Trophoblast cell (in vitro differentiated cells and primary cell): ENCODE data around the gene API5.
A peak's percentile ranks its signal among the peaks of the same experiment; 100 is the strongest.

Source experiments
- DNase-seq, 2 donors: peaks; one replicate each; pipeline ENCODE4 v3.0.0-alpha.2; 2016
- H2AFZ ChIP-seq: 2 replicates; pipeline ENCODE4 v1.6.1; 2013; ENCODE audit warnings: low read length, moderate library complexity, mild to moderate bottlenecking; ENCODE audit not compliant: insufficient read depth, poor library complexity
- H2AK5ac ChIP-seq: 2 replicates; pipeline ENCODE4 v1.6.1; 2013; ENCODE audit warnings: mild to moderate bottlenecking, low read length
- H2BK120ac ChIP-seq: 2 replicates; pipeline ENCODE4 v1.6.1; 2013; ENCODE audit warnings: low read length, mild to moderate bottlenecking, moderate library complexity; ENCODE audit not compliant: insufficient read depth, poor library complexity
- H2BK12ac ChIP-seq: 2 replicates; pipeline ENCODE4 v1.6.1; 2013; ENCODE audit warnings: mild to moderate bottlenecking, low read length, moderate library complexity
- H2BK5ac ChIP-seq: 2 replicates; pipeline ENCODE4 v1.6.1; 2013; ENCODE audit warnings: low read length, low read depth, moderate library complexity, mild to moderate bottlenecking; ENCODE audit not compliant: poor library complexity
- H3K14ac ChIP-seq: 2 replicates; pipeline ENCODE4 v1.6.1; 2013; ENCODE audit warnings: mild to moderate bottlenecking, low read length
- H3K18ac ChIP-seq: 2 replicates; pipeline ENCODE4 v1.6.1; 2013; ENCODE audit warnings: mild to moderate bottlenecking, low read length
- H3K23ac ChIP-seq: 2 replicates; pipeline ENCODE4 v1.6.1; 2013; ENCODE audit warnings: low read length
- H3K27ac ChIP-seq: 2 replicates; pipeline ENCODE4 v1.5.1; 2013; ENCODE audit warnings: low read depth, mild to moderate bottlenecking, inconsistent platforms, low read length, moderate library complexity
- H3K27me3 ChIP-seq: 2 replicates; pipeline ENCODE4 v1.6.1; 2013; ENCODE audit warnings: inconsistent platforms, mild to moderate bottlenecking, low read length, moderate library complexity; ENCODE audit not compliant: insufficient read depth
- H3K36me3 ChIP-seq, 2 experiments: 1 replicate in 1 of 2; 2 replicates in 1 of 2; pipeline ENCODE4 v1.6.1; 2013; ENCODE audit warnings: low read length in 2 of 2, mild to moderate bottlenecking in 2 of 2, moderate library complexity in 1 of 2; ENCODE audit not compliant: insufficient read depth in 2 of 2, control insufficient read depth in 1 of 2
- H3K4ac ChIP-seq: 2 replicates; pipeline ENCODE4 v1.6.1; 2013; ENCODE audit warnings: low read depth, mild to moderate bottlenecking, low read length, moderate library complexity
- H3K4me1 ChIP-seq, 2 experiments: 1 replicate in 1 of 2; 2 replicates in 1 of 2; pipeline ENCODE4 v1.6.1; 2013; ENCODE audit warnings: low read length in 2 of 2, mild to moderate bottlenecking in 2 of 2, moderate library complexity in 1 of 2; ENCODE audit not compliant: insufficient read depth in 2 of 2, control insufficient read depth in 1 of 2
- H3K4me2 ChIP-seq: 2 replicates; pipeline ENCODE4 v1.6.1; 2013; ENCODE audit warnings: inconsistent platforms, mild to moderate bottlenecking, low read length, moderate library complexity
- H3K4me3 ChIP-seq: 2 replicates; pipeline ENCODE4 v1.5.1; 2013; ENCODE audit warnings: mild to moderate bottlenecking, low read depth, low read length, inconsistent platforms
- H3K79me1 ChIP-seq: one replicate; pipeline ENCODE4 v1.6.1; 2013; ENCODE audit warnings: low read length
- H3K79me2 ChIP-seq: 2 replicates; pipeline ENCODE4 v1.6.1; 2013; ENCODE audit warnings: low read length, mild to moderate bottlenecking; ENCODE audit not compliant: control insufficient read depth, insufficient read depth, poor library complexity
- H3K9ac ChIP-seq: 2 replicates; pipeline ENCODE4 v1.6.1; 2013; ENCODE audit warnings: mild to moderate bottlenecking, low read length
- H3K9me3 ChIP-seq: 2 replicates; pipeline ENCODE4 v1.6.1; 2013; ENCODE audit warnings: low read depth, mild to moderate bottlenecking, control low read depth, inconsistent platforms, low read length; ENCODE audit not compliant: insufficient read depth
- H4K12ac ChIP-seq: 2 replicates; pipeline ENCODE4 v1.6.1; 2013; ENCODE audit warnings: low read depth, mild to moderate bottlenecking, low read length, moderate library complexity
- H4K8ac ChIP-seq: 2 replicates; pipeline ENCODE4 v1.6.1; 2013; ENCODE audit warnings: low read depth, mild to moderate bottlenecking, low read length, moderate library complexity
- H4K91ac ChIP-seq: one replicate; pipeline ENCODE4 v1.6.1; 2013; ENCODE audit warnings: low read depth, mild to moderate bottlenecking, low read length, moderate library complexity
- WGBS: extraction: QIAGEN DNeasy Blood & Tissue Kit; methylation state at CpG from one replicate; pipeline ENCODE4 v1.1.7; 2013; ENCODE audit warnings: missing lambda C conversion rate; ENCODE audit not compliant: insufficient read length, insufficient coverage; ENCODE audit errors: extremely low coverage; 5-methylcytosine and 5-hydroxymethylcytosine counted together

Gene API5

DNA sequence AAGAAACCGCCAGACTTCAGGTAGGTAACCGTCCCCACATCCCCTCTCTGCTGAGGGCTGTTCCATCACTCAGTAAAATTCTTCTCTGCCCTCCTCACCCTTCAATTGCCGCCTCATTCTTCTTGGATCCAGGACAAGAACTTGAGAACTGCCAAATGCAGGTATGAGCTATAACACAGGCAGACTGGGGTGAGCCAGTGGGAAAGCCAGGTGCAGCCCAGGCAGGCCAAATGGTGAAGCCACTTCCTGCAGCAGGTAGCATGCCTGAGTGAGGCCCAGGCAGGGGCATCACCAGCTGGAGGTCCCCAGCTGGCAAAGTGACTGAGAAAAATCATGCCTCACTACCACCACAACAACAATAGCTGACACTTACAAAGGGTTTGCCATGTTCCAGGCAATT is 22.4 kb upstream of the API5 start:
- peaks cover 2 to 3% of the 10 kb centered on the region in 2 experiments for H3K4me1 ChIP-seq
- no peak overlapping the region for H3K23ac ChIP-seq
- H3K4ac ChIP-seq, result no peak overlapping the region
- H3K18ac ChIP-seq, result no peak overlapping the region
- WGBS, result no CpG with 5 or more reads among the region's 3 CpGs
- H3K79me2 ChIP-seq, result peaks cover 2% of the 10 kb centered on the region
- H2BK5ac ChIP-seq, result no peak overlapping the region
- no peak overlapping the region for H3K9ac ChIP-seq
- no peak overlapping the region for H3K4me3 ChIP-seq
- H3K14ac ChIP-seq, result no peak overlapping the region
- no peak for DNase-seq
- no peaks in the 10 kb centered on the region for H3K79me1 ChIP-seq
- H2BK120ac ChIP-seq, result no peak overlapping the region
- H2AFZ ChIP-seq, result no peak overlapping the region
- no peak overlapping the region for H3K4me2 ChIP-seq
- H3K9me3 ChIP-seq, result no peaks in the 10 kb centered on the region
- H2AK5ac ChIP-seq, result no peak overlapping the region
- H4K12ac ChIP-seq, result no peak overlapping the region
- no peaks in the 10 kb centered on the region for H3K36me3 ChIP-seq
- H3K27ac ChIP-seq, result no peak overlapping the region
- no peak overlapping the region for H4K91ac ChIP-seq
- no peak overlapping the region for H2BK12ac ChIP-seq
- H4K8ac ChIP-seq, result no peak overlapping the region
- H3K27me3 ChIP-seq, result no peaks in the 10 kb centered on the region

DNA sequence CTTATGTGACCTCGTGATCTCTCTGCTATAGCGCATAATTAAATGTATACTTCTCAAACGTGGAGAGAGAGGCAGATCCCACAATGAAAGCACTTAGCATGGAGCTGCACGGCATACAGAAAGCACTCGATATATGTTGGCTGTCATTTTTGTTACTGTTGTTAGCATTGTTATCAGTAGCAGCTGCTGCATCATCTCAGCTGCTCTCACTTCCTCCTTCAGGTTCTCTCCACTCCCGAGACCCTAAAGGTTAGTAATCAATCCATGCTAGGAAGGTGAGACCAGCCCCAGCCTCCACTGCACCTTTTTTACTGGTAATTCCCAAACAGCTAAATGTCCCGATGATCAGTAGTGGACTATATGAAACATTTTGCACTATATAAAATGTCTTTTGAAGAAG is 13.4 kb upstream of the API5 start:
- no peaks in the 10 kb centered on the region for H3K79me2 ChIP-seq
- no peak overlapping the region for H2AFZ ChIP-seq
- no peak overlapping the region for H3K27ac ChIP-seq
- no CpG with 5 or more reads among the region's 7 CpGs for WGBS
- H3K14ac ChIP-seq, result no peak overlapping the region
- H2BK5ac ChIP-seq, result no peak overlapping the region
- H2AK5ac ChIP-seq, result no peak overlapping the region
- H4K12ac ChIP-seq, result no peak overlapping the region
- peaks cover 2% of the 10 kb centered on the region for H3K9me3 ChIP-seq
- no peaks in the 10 kb centered on the region for H3K79me1 ChIP-seq
- no peak overlapping the region for H3K23ac ChIP-seq
- H3K9ac ChIP-seq, result no peak overlapping the region
- H3K4me1 ChIP-seq, result no peaks in the 10 kb centered on the region
- no peaks in the 10 kb centered on the region for H3K27me3 ChIP-seq
- H2BK12ac ChIP-seq, result no peak overlapping the region
- no peaks in the 10 kb centered on the region for H3K36me3 ChIP-seq
- no peak overlapping the region for H3K18ac ChIP-seq
- no peak overlapping the region for H3K4me2 ChIP-seq
- no peak overlapping the region for H2BK120ac ChIP-seq
- no peak overlapping the region for H4K91ac ChIP-seq
- H3K4me3 ChIP-seq, result no peak overlapping the region
- no peak for DNase-seq
- no peak overlapping the region for H4K8ac ChIP-seq
- no peak overlapping the region for H3K4ac ChIP-seq

DNA sequence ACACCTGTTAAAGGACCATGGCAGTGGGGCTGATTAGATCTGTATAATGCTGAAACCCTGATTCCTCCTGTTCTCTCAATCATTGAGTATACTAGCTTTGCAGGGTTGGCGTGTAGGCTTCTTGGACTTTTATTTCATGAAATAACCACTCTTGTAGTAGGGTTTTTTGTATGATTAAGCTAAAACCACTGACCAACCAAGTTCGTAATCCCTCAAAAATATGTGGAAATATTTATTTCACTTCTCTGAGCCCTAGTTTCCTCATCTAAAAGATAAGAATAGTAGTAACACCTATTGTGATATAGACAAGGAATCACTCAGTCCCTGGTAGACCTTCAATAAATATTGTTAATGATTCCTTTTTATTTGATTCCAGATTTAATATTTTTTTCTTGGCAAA is 4.2 kb downstream of the API5 start:
- H3K79me1 ChIP-seq, result peaks cover 4% of the 10 kb centered on the region
- no peak overlapping the region for H3K14ac ChIP-seq
- no peak for DNase-seq
- H3K9me3 ChIP-seq, result no peaks in the 10 kb centered on the region
- no peaks in the 10 kb centered on the region for H3K27me3 ChIP-seq
- no peak overlapping the region for H3K9ac ChIP-seq
- no peak overlapping the region for H2BK120ac ChIP-seq
- no peak overlapping the region for H2BK5ac ChIP-seq
- no peak overlapping the region for H4K12ac ChIP-seq
- no peak overlapping the region for H3K4ac ChIP-seq
- H3K79me2 ChIP-seq, result peaks cover 13% of the 10 kb centered on the region
- no peak overlapping the region for H3K23ac ChIP-seq
- H2AK5ac ChIP-seq, result no peak overlapping the region
- no peak overlapping the region for H4K8ac ChIP-seq
- no peak overlapping the region for H3K4me2 ChIP-seq
- no peak overlapping the region for H3K18ac ChIP-seq
- no peak overlapping the region for H2AFZ ChIP-seq
- H3K27ac ChIP-seq, result no peak overlapping the region
- peaks cover 11 to 15% of the 10 kb centered on the region in 2 experiments for H3K36me3 ChIP-seq
- no peak overlapping the region for H2BK12ac ChIP-seq
- no peak overlapping the region for H4K91ac ChIP-seq
- H3K4me1 ChIP-seq, result peaks cover 3% of the 10 kb centered on the region in 2 experiments
- WGBS, result no CpG with 5 or more reads among the region's 2 CpGs
- H3K4me3 ChIP-seq, result no peak overlapping the region

DNA sequence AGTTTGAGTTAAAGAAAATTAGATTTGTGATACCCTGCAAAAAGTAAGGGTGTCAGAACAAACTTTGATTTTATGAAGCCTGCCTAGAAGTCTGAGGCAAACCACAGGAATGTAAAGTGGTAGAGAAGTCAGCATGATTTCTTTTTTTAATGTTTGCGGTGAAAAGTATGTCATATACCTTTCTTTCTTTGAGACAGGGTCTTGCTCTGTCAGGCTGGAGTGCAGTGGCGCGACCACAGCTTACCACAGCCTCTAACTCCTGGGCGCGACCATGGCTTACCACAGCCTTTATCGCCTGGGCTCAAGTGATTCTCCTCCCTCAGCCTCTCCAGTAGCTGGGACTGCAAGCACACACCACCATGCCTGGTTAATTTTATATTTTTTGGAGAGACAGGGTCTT is 4.7 kb downstream of the API5 start:
- Histone ChIP-seq H4K8ac (no peak overlapping the region), H4K91ac (no peak overlapping the region), H3K4ac (peak overlapping the region; percentile 2), H3K14ac (no peak overlapping the region), H3K27ac (no peak overlapping the region), H3K4me1 (peaks cover 3% of the 10 kb centered on the region in 2 experiments), H3K79me1 (peaks cover 4% of the 10 kb centered on the region), H3K4me2 (no peak overlapping the region), H3K23ac (no peak overlapping the region), H4K12ac (no peak overlapping the region), H3K79me2 (peaks cover 13% of the 10 kb centered on the region), H3K9me3 (no peaks in the 10 kb centered on the region), H3K18ac (no peak overlapping the region), H3K27me3 (no peaks in the 10 kb centered on the region), H2BK5ac (no peak overlapping the region), H3K9ac (no peak overlapping the region), H2AFZ (no peak overlapping the region), H3K4me3 (no peak overlapping the region), H2AK5ac (no peak overlapping the region), H2BK120ac (no peak overlapping the region), H2BK12ac (no peak overlapping the region), H3K36me3 (peaks cover 11 to 15% of the 10 kb centered on the region in 2 experiments)
- DNase-seq, result no peak
- no CpG with 5 or more reads among the region's 6 CpGs for WGBS
